GM23338 (cell line): ENCODE data around the gene GABRB3. TPM values are rescaled to one million over a fixed set of nuclear protein-coding genes. Genes with fewer than 3 reads are reported as not detected.

Experiments used
- ATAC-seq: fragments of 200-7000 bp; cut with Tn5 transposase; 3 replicates; pipeline ENCODE4 v1.9.1; 2020
- DNase-seq: peaks from one replicate; pipeline ENCODE4 v3.0.0-alpha.2; 2015; ENCODE audit warnings: low spot score
- H2AFZ ChIP-seq: fragments of 200-600 bp; sonication (generic); 2 replicates; pipeline ENCODE4 v1.8.0; 2016; ENCODE audit warnings: antibody characterized with exemption, mild to moderate bottlenecking, moderate library complexity
- H3F3A ChIP-seq: fragments of 200-600 bp; sonication (generic); replicated peaks from 2 replicates; pipeline ENCODE4 v1.8.0; 2017; ENCODE audit warnings: antibody characterized with exemption, mixed run types, low read depth
- H3K27ac ChIP-seq: fragments of 200-600 bp; sonication (generic); 2 replicates; pipeline ENCODE4 v1.6.1; 2016; ENCODE audit warnings: low read depth
- H3K27me3 ChIP-seq: fragments of 200-600 bp; sonication (generic); 2 replicates; pipeline ENCODE4 v1.8.0; 2016; ENCODE audit warnings: mild to moderate bottlenecking, mixed run types, moderate library complexity; ENCODE audit not compliant: insufficient read depth
- H3K36me3 ChIP-seq: fragments of 200-600 bp; sonication (generic); 2 replicates; pipeline ENCODE4 v1.8.0; 2016; ENCODE audit warnings: mild to moderate bottlenecking; ENCODE audit not compliant: insufficient read depth
- H3K4me1 ChIP-seq: fragments of 200-600 bp; sonication (generic); 2 replicates; pipeline ENCODE4 v1.8.0; 2016; ENCODE audit warnings: mild to moderate bottlenecking, moderate library complexity; ENCODE audit not compliant: insufficient read depth
- H3K4me2 ChIP-seq: fragments of 200-600 bp; sonication (generic); 2 replicates; pipeline ENCODE4 v1.7.1; 2017; ENCODE audit warnings: mixed run types
- H3K4me3 ChIP-seq: fragments of 200-600 bp; sonication (generic); 2 replicates; pipeline ENCODE4 v1.6.1; 2016; ENCODE audit warnings: mixed run types
- H3K79me2 ChIP-seq: fragments of 200-600 bp; sonication (generic); replicated peaks from 2 replicates; pipeline ENCODE4 v1.8.0; 2017; ENCODE audit warnings: mild to moderate bottlenecking; ENCODE audit not compliant: insufficient read depth
- H3K9me2 ChIP-seq: fragments of 200-600 bp; sonication (generic); 2 replicates; pipeline ENCODE4 v1.8.0; 2017; ENCODE audit not compliant: insufficient read depth
- H4K20me1 ChIP-seq: fragments of 200-600 bp; sonication (generic); replicated peaks from 2 replicates; pipeline ENCODE4 v1.8.0; 2017; ENCODE audit warnings: mild to moderate bottlenecking; ENCODE audit not compliant: insufficient read depth
- H3K27ac Mint-ChIP-seq: 2 replicates; pipeline ENCODE4 v1.8.0; 2020; ENCODE audit warnings: inconsistent platforms, mild to moderate bottlenecking, moderate library complexity, mixed read lengths
- H3K27me3 Mint-ChIP-seq: 3 replicates; pipeline ENCODE4 v1.8.0; 2022; ENCODE audit warnings: low read depth, mild to moderate bottlenecking, moderate library complexity, mixed read lengths, inconsistent platforms; ENCODE audit not compliant: insufficient read depth, poor library complexity
- H3K36me3 Mint-ChIP-seq: 3 replicates; pipeline ENCODE4 v1.8.0; 2021; ENCODE audit warnings: low read depth, mild to moderate bottlenecking, inconsistent platforms, moderate library complexity, mixed read lengths
- H3K4me1 Mint-ChIP-seq: 3 replicates; pipeline ENCODE4 v1.8.0; 2020; ENCODE audit warnings: mild to moderate bottlenecking, inconsistent platforms, mixed read lengths
- H3K4me3 Mint-ChIP-seq: 3 replicates; pipeline ENCODE4 v1.8.0; 2021; ENCODE audit warnings: moderate library complexity, mild to moderate bottlenecking, inconsistent platforms, mixed read lengths
- H3K9me3 Mint-ChIP-seq: 3 replicates; pipeline ENCODE4 v1.8.0; 2020; ENCODE audit warnings: moderate library complexity, mild to moderate bottlenecking, inconsistent platforms, mixed read lengths
- CTCF ChIP-seq, 2 experiments: fragments of 200-600 bp in 1 of 2; sonication (generic) in 1 of 2; conservative IDR thresholded peaks; 2 replicates each; pipeline versions ENCODE4 v1.5.1 to v1.6.1; 2016 to 2017; ENCODE audit warnings: antibody characterized with exemption in 2 of 2, low read depth in 2 of 2, mild to moderate bottlenecking in 2 of 2, moderate library complexity in 1 of 2
- ETS1 ChIP-seq: IDR thresholded peaks from 2 replicates; pipeline ENCODE4 v1.6.1; 2016; ENCODE audit warnings: antibody characterized with exemption
- EZH2 ChIP-seq: fragments of 200-600 bp; sonication (generic); IDR thresholded peaks from one replicate; pipeline ENCODE4 v1.8.0; 2017; ENCODE audit warnings: antibody characterized with exemption, mild to moderate bottlenecking, low read depth; ENCODE audit not compliant: unreplicated experiment
- EZH2phosphoT487 ChIP-seq: fragments of 200-600 bp; sonication (generic); IDR thresholded peaks from one replicate; pipeline ENCODE4 v1.8.1; 2018; ENCODE audit warnings: antibody characterized with exemption; ENCODE audit not compliant: unreplicated experiment
- NANOG ChIP-seq: IDR thresholded peaks from 2 replicates; pipeline ENCODE4 v1.6.1; 2016; ENCODE audit warnings: antibody characterized with exemption, borderline replicate concordance
- REST ChIP-seq: IDR thresholded peaks from one replicate; pipeline ENCODE4 v1.6.1; 2018; ENCODE audit warnings: antibody characterized with exemption; ENCODE audit not compliant: unreplicated experiment
- STAT1 ChIP-seq: IDR thresholded peaks from one replicate; pipeline ENCODE4 v1.6.1; 2016; ENCODE audit warnings: antibody characterized with exemption; ENCODE audit not compliant: unreplicated experiment
- ZNF462 ChIP-seq: fragments of 250-450 bp; sonication (Bioruptor Pico); IDR thresholded peaks from 2 replicates; pipeline ENCODE4 v1.5.0; 2020; ENCODE audit warnings: mild to moderate bottlenecking, moderate library complexity
- polyA plus RNA-seq: library from polyadenylated mRNA; unstranded; fragments of >200 nt; fragmentation: Nextera tagmentation; extraction: Ambion mirVana; gene quantifications from 2 replicates; pipeline ENCODE4 v1.2.1, GENCODE V29; 2016
- total RNA-seq: library from RNA; depleted of rRNA; stranded (reverse); fragments of >200 nt; shearing (Covaris generic); gene quantifications from 2 replicates; pipeline ENCODE4 v1.2.3, GENCODE V29; 2014

GABRB3 gene
- total and polyA plus RNA-seq, 2 experiments from 2014 or later, result 56.5 to 131 TPM

GRCh38 chr15:26595611-26596010 is 177.3 kb downstream of the GABRB3 start:
- H3K4me1 ChIP-seq, result no peaks in the 10 kb centered on the region
- DNase-seq (no peak), ATAC-seq (no peak)
- H3K27me3 ChIP-seq, result no peaks in the 10 kb centered on the region
- TF ChIP-seq ETS1, result no peak
- Mint-ChIP-seq H3K27ac (0 out of 2 replicates have a peak overlapping the region, but pooled peaks have one; percentile 49), H3K4me3 (no peak overlapping the region), H3K27me3 (peaks cover 7% of the 10 kb centered on the region), H3K36me3 (peaks cover 29% of the 10 kb centered on the region), H3K4me1 (peaks cover 26% of the 10 kb centered on the region), H3K9me3 (no peaks in the 10 kb centered on the region)
- peaks cover 13% of the 10 kb centered on the region; the same call in 1 of the 2 replicates for H3K9me2 ChIP-seq
- no peaks in the 10 kb centered on the region for H3F3A ChIP-seq
- no peak overlapping the region for H3K4me3 ChIP-seq
- peaks cover 63% of the 10 kb centered on the region for H3K79me2 ChIP-seq
- H2AFZ ChIP-seq, result no peak overlapping the region
- no peaks in the 10 kb centered on the region for H3K36me3 ChIP-seq
- H3K4me2 ChIP-seq, result no peak overlapping the region
- H4K20me1 ChIP-seq, result peaks cover 4% of the 10 kb centered on the region
- no peak overlapping the region for H3K27ac ChIP-seq

- Mint-ChIP-seq H3K27ac (peak overlapping the region; percentile 65; the same call in 1 of the 2 replicates), H3K9me3 (no peaks in the 10 kb centered on the region; the same call in 2 of the 3 replicates), H3K36me3 (peaks cover 33% of the 10 kb centered on the region; the same call in 2 of the 3 replicates), H3K27me3 (peaks cover 8% of the 10 kb centered on the region), H3K4me1 (peaks cover 7% of the 10 kb centered on the region), H3K4me3 (no peak overlapping the region)
- H3K79me2 ChIP-seq, result peaks cover 36% of the 10 kb centered on the region
- H3K27ac ChIP-seq, result no peak overlapping the region
- TF ChIP-seq REST, result no peak
- TF ChIP-seq CTCF (conservative IDR thresholded peaks at IDR 0.05; ENCODE audit: low read depth in 2 of 2), result no peak
- no peak for TF ChIP-seq ZNF462 (CRISPR knock-in tag)
- TF ChIP-seq STAT1, result no peak
- no peak for TF ChIP-seq EZH2phosphoT487
- TF ChIP-seq NANOG, result no peak
- no peak for TF ChIP-seq EZH2
- H3F3A ChIP-seq, result no peaks in the 10 kb centered on the region
- 0 out of 2 replicates have a peak, but pooled peaks cover 7% of the 10 kb centered on the region for H3K9me2 ChIP-seq
- no peak overlapping the region for H3K4me2 ChIP-seq
- H3K27me3 ChIP-seq, result no peaks in the 10 kb centered on the region
- ATAC-seq, result no peak
- no peak overlapping the region for H2AFZ ChIP-seq
- no peaks in the 10 kb centered on the region for H3K4me1 ChIP-seq
- DNase-seq, result no peak
- no peaks in the 10 kb centered on the region for H3K36me3 ChIP-seq
- no peak overlapping the region for H3K4me3 ChIP-seq
- peaks cover 4% of the 10 kb centered on the region for H4K20me1 ChIP-seq
These were observed 182.2 kb downstream of the GABRB3 start for GRCh38 chr15:26590676-26591075.
